Lower leg skin (tissue), 3 donors: Measurements from ENCODE around the gene NOPCHAP1.

Source experiments
- CTCF ChIP-seq, 3 donors: fragments of 450-650 bp; IDR thresholded peaks; one replicate each; pipeline ENCODE4 v1.5.1; 2016; ENCODE audit warnings: antibody characterized with exemption in 3 of 3, mild to moderate bottlenecking in 3 of 3, moderate library complexity in 2 of 3
- POLR2A ChIP-seq, 2 donors: fragments of 450-650 bp; IDR thresholded peaks; one replicate each; pipeline ENCODE4 v1.6.1; 2016 to 2017; ENCODE audit warnings: antibody characterized with exemption in 2 of 2, mild to moderate bottlenecking in 1 of 2, moderate library complexity in 1 of 2

DNA sequence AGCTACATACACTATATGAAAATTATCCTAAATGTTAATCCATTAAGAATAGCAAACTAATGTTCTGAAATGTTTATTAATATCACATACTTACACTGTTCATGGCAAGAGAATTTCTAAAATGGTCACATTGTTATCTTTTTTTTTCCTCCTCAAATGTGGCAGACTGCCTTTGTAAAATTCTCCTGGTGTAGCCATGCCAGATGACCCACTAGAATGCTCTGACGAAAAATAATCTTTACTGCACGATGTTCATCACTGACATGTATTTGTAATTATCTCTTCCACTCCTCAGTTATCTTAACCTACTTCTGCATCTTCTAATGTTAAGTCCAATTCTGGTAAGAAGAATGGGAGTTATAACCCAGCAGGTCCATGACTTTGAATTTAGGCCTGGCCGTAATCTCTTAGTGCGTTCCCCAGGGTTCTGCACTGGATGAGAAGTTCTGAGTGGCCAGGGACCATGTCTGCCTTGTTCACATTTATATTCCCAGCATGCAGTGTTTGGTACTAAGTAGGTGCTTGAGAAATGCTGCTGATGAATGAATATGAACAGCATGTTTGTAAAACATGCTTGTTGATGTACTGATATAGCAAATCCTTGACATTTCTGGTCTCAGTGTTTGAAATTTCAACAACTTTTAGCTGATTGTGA is 46.7 kb downstream of the NOPCHAP1 start:
- TF ChIP-seq POLR2A (IDR thresholded peaks at IDR 0.05) (no peak), CTCF (IDR thresholded peaks at IDR 0.05) (no peak)
